ENCODE data around the gene TRIO.

TRIO gene

DNA sequence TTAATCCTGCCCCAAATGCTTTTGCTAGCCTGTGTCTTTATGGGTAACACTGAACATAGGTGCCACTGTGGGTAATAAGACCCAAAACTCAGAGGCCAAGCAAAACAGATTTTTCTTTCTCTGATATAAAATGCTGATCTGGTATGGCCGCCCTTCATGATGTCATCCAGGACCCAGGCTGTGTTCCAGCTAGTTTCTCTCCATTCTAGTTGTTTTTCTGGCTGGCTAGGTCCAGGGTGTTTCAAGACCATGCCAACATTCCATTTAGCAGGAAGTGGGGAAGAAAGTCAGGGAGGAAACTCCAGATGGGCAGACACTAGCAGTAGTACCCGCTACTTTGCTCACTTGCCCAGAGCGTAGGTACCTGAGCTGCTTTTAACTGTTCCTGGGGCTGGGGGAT lies 254.6 kb downstream of the TRIO start:
- Histone ChIP-seq H4K20me1 (ENCODE audit: insufficient read depth, low read length) (no peaks in the 10 kb centered on the region), H3K9me2 (replicated peaks; ENCODE audit: insufficient read depth, low read length) (no peaks in the 10 kb centered on the region), H3F3A (ENCODE audit: insufficient read depth, low read length) (no peaks in the 10 kb centered on the region), H3K36me3 (replicated peaks; ENCODE audit: insufficient read depth, low read length) (peaks cover 11% of the 10 kb centered on the region; the same call in 1 of the 2 replicates), H3K9ac (ENCODE audit: low read length) (no peak overlapping the region), H3K4me2 (ENCODE audit: low read depth, low read length) (no peak overlapping the region), H3K27ac (ENCODE audit: low read length) (no peak overlapping the region), H2AFZ (ENCODE audit: low read length) (no peak overlapping the region), H3K4me3 (ENCODE audit: low read length) (no peak overlapping the region), H3K9me3 (replicated peaks; ENCODE audit: insufficient read depth, low read length) (no peaks in the 10 kb centered on the region), H3K4me1 (ENCODE audit: low read length) (no peaks in the 10 kb centered on the region), H3K79me2 (ENCODE audit: low read length) (no peaks in the 10 kb centered on the region), H3K27me3 (replicated peaks; ENCODE audit: insufficient read depth, low read length) (no peaks in the 10 kb centered on the region)
- no peak for DNase-seq
- TF ChIP-seq EZH2phosphoT487 (IDR thresholded peaks at IDR 0.05; ENCODE audit: low read length) (no peak), EZH2 (optimal IDR thresholded peaks at IDR 0.05; ENCODE audit: low read depth, low read length) (no peak)
- TF ChIP-seq, protein P1, sequence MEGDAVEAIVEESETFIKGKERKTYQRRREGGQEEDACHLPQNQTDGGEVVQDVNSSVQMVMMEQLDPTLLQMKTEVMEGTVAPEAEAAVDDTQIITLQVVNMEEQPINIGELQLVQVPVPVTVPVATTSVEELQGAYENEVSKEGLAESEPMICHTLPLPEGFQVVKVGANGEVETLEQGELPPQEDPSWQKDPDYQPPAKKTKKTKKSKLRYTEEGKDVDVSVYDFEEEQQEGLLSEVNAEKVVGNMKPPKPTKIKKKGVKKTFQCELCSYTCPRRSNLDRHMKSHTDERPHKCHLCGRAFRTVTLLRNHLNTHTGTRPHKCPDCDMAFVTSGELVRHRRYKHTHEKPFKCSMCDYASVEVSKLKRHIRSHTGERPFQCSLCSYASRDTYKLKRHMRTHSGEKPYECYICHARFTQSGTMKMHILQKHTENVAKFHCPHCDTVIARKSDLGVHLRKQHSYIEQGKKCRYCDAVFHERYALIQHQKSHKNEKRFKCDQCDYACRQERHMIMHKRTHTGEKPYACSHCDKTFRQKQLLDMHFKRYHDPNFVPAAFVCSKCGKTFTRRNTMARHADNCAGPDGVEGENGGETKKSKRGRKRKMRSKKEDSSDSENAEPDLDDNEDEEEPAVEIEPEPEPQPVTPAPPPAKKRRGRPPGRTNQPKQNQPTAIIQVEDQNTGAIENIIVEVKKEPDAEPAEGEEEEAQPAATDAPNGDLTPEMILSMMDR (IDR thresholded peaks at IDR 0.05; ENCODE audit: low read length) = no peak

DNA sequence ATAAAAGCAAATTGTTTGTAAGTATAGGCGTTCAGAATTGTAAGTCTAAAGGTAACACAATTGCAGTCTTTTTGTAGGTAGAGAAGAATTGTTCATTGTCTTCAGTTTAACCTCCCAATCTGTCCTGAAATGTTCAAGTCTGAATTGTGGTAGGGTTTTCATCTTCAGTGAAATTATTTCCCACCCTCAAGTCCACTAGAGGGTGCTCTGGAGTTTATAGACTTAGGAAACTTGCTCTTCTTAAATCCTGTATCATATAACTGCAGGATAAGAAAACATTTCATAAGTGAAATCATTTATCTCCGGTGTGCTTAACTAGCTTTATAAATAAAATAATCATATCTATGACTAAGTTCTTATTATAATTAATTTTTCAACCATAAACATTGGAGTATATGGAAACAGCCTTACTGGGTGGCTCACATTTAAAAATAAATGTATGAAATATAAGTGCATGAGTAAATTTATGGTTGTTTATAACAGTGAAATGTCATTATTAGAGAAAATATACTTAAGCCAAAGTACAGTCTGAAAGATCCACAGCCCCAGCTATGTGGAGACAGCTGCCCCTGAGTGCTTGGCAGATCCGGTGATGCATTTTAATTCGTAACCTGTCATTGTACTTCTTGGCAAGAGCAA lies 256.0 kb downstream of the TRIO start:
- H3K9me2 ChIP-seq (replicated peaks; ENCODE audit: insufficient read depth, low read length) = no peaks in the 10 kb centered on the region
- no peaks in the 10 kb centered on the region for H3K4me1 ChIP-seq (ENCODE audit: low read length)
- H3K9me3 ChIP-seq (replicated peaks; ENCODE audit: insufficient read depth, low read length) = no peaks in the 10 kb centered on the region
- no peaks in the 10 kb centered on the region for H4K20me1 ChIP-seq (ENCODE audit: insufficient read depth, low read length)
- TF ChIP-seq, protein P1 (IDR thresholded peaks at IDR 0.05; ENCODE audit: low read length) = peak; percentile 64
- TF ChIP-seq EZH2 (optimal IDR thresholded peaks at IDR 0.05; ENCODE audit: low read depth, low read length) = no peak
- no peak overlapping the region for H2AFZ ChIP-seq (ENCODE audit: low read length)
- no peak overlapping the region for H3K4me2 ChIP-seq (ENCODE audit: low read depth, low read length)
- H3K4me3 ChIP-seq (ENCODE audit: low read length) = no peak overlapping the region
- H3K36me3 ChIP-seq (replicated peaks; ENCODE audit: insufficient read depth, low read length) = peaks cover 10% of the 10 kb centered on the region; the same call in 1 of the 2 replicates
- peak; percentile 46 for DNase-seq
- no peak overlapping the region for H3K9ac ChIP-seq (ENCODE audit: low read length)
- H3K79me2 ChIP-seq (ENCODE audit: low read length) = no peaks in the 10 kb centered on the region
- no peaks in the 10 kb centered on the region for H3K27me3 ChIP-seq (replicated peaks; ENCODE audit: insufficient read depth, low read length)
- H3F3A ChIP-seq (ENCODE audit: insufficient read depth, low read length) = no peaks in the 10 kb centered on the region
- no peak overlapping the region for H3K27ac ChIP-seq (ENCODE audit: low read length)

GRCh38 chr5:14400085-14400484 lies 256.9 kb downstream of the TRIO start:
- Histone ChIP-seq H3K9ac (ENCODE audit: low read length) (no peak overlapping the region), H3K4me2 (ENCODE audit: low read depth, low read length) (no peak overlapping the region), H3K9me2 (replicated peaks; ENCODE audit: insufficient read depth, low read length) (no peaks in the 10 kb centered on the region), H3K4me3 (ENCODE audit: low read length) (no peak overlapping the region), H4K20me1 (ENCODE audit: insufficient read depth, low read length) (no peaks in the 10 kb centered on the region), H2AFZ (ENCODE audit: low read length) (no peak overlapping the region), H3K27me3 (replicated peaks; ENCODE audit: insufficient read depth, low read length) (no peaks in the 10 kb centered on the region), H3F3A (ENCODE audit: insufficient read depth, low read length) (no peaks in the 10 kb centered on the region), H3K9me3 (replicated peaks; ENCODE audit: insufficient read depth, low read length) (no peaks in the 10 kb centered on the region), H3K4me1 (ENCODE audit: low read length) (no peaks in the 10 kb centered on the region), H3K36me3 (replicated peaks; ENCODE audit: insufficient read depth, low read length) (0 out of 2 replicates have a peak, but pooled peaks cover 6% of the 10 kb centered on the region), H3K27ac (ENCODE audit: low read length) (no peak overlapping the region), H3K79me2 (ENCODE audit: low read length) (no peaks in the 10 kb centered on the region)
- TF ChIP-seq EZH2phosphoT487 (IDR thresholded peaks at IDR 0.05; ENCODE audit: low read length) (no peak), EZH2 (optimal IDR thresholded peaks at IDR 0.05; ENCODE audit: low read depth, low read length) (no peak)
- TF ChIP-seq, protein P1 (IDR thresholded peaks at IDR 0.05; ENCODE audit: low read length) = no peak
- DNase-seq = no peak
